Activated CD4-positive, CD25-positive, alpha-beta regulatory T cell treated with anti-CD3 and anti-CD28 coated beads, Interleukin-2, amount 50 U/mL, for 24 hours (primary cell): ENCODE data around the gene RGS2.
A peak's percentile ranks its signal among the peaks of the same experiment; 100 is the strongest.

Experiments used
- ATAC-seq, 2 donors: fragments of 150-1000 bp; cut with Tn5 transposase; one replicate each; pipeline ENCODE4 v1.10.0; 2021; ENCODE audit warnings: mild to moderate bottlenecking in 1 of 2, moderate library complexity in 1 of 2

RGS2 gene

GRCh38 chr1:192795916-192796618 is 12.8 kb upstream of the RGS2 start:
- ATAC-seq = no peak

DNA sequence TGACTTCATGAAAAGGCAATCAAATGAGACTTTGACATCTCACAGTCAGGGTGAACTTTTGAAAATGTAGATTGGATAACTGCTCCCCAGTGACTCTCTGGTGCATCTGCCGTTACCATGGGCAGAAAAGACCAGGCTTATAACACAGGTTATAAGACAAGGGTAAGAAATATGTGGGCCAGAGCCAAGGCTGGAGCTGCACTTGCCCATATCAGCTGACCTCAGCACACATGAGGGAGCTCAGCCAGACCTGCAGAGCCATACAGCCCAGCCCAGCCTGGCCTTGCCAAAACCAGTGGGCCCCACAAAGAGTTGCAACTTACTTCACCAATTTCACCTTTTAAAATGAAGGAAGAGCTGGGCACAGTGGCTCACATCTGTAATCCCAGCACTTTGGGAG is 11.7 kb upstream of the RGS2 start:
- no peak for ATAC-seq

DNA sequence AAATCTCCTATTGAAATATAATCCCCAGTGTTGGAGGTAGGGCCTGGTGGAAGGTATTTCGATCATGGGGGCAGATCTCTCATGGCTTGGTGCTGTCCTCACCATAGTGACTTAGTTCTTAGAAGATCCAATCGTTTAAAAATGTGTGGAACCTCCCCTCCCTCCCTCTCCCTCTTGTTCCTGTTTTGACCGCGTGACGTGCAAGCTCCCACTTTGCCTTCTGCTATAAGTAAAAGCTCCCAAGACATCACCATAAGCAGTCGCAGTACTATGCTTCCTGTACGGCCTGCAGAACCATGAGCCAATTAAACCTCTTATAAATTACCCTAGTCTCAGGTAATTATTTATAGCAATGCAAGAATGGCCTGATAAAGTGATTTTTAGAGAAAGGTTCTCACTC is 10.9 kb upstream of the RGS2 start:
- ATAC-seq = no peak

DNA sequence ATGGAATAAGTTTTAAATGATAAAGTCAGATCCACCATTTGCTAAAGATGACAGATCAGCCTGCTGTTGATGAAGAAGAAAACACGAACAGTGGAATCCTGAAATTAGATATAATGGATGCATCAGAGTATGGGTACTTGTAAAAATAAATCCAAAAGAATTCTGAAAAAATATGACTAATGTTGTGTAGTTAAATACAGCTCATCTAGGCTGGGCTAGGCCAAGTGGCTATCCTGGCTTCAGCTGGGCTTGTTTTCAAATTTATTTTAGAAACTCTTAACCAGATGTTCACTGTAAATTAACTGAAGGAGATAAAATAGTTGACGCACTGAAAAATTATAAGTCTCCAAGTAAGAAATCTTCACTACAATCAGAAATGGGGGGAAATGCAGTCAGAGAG is 7.4 kb upstream of the RGS2 start:
- no peak for ATAC-seq

DNA sequence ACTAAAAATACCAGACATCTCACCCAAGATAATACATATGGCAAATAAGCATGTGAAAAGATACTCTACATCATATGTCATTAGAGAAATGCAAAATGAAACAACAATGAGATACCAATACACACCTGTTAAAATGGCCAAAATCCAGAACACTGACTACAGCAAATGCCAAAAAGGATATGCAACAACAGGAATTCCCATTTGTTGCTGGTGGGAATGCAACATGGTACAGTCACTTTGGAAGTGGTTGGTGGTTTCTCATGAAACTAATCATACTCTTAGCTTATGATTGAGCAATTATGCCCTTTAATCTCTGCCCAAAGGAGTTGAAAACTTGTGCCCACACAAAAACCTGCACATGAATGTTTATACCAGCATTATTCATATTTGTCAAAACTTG is 6.4 kb upstream of the RGS2 start:
- ATAC-seq = no peak

GRCh38 chr1:192803501-192803900 is 5.3 kb upstream of the RGS2 start:
- no peak for ATAC-seq

- ATAC-seq = peak in 1 of 2 donors; percentile 21
Measured at GRCh38 chr1:192805832-192806323, 3.0 kb upstream of the RGS2 start.

- ATAC-seq = peak; percentile 52 to 59
Measured at GRCh38 chr1:192807211-192808162, 1.4 kb upstream of the RGS2 start.

DNA sequence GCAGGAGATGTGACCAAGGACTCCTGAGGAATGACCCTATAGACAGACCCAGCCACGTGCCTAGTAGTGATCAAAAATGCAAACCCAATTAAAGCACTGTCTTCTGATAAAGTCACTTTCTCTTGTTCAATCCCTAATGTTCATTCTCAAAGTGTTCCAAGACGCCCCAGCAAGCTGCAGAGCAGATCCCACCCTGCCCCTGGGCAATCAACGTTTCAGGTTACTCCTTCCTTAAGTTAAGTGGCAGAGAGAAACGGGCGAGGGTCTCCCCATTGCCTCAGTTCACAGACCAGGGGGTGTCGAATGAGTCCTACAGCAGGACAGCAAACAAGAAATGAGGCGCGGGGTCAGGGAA is 699 bp upstream of the RGS2 start:
- no peak for ATAC-seq

DNA sequence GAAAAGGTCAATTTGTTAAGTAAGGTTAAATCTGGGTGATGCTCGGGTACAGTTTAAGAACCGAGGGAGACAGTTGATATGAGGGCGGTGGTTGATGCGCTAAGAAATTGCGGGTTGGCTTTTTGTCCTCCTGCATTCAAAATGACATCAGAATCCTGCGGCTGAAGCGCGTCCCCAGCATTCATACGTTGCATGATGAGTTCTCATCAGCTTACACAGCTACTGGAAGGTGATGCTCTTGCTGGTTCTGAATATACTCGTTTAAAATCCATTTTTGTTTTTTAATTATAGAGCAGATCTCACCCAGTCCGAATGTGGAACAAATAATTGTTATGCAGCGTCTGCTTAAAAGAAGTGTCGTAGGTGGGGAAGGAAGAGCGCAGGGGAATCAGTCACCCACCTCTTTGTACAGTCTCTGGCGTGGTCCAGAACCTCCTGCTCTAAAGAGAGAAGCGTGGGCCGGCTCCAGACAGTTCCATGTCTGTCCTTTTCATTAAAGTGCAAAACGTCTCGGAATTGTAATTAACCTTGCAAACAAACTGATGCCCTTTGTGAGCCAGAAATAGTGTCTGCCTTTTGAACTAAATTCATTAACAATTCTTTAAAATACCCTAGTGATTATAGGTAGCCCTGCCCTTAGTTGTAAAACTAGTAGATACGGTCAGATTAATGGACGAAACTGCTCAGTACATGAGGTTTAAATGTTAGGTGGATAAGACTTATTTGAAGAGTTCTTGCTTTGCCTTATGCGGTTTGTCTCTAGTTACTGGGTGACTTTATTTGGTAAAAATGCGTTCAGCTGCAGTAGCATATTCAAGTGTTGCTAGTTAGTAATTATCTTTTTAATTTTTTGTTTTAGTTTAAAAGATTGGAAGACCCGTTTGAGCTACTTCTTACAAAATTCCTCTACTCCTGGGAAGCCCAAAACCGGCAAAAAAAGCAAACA is 741 bp downstream of the RGS2 start:
- ATAC-seq = peak; percentile 33 to 37

DNA sequence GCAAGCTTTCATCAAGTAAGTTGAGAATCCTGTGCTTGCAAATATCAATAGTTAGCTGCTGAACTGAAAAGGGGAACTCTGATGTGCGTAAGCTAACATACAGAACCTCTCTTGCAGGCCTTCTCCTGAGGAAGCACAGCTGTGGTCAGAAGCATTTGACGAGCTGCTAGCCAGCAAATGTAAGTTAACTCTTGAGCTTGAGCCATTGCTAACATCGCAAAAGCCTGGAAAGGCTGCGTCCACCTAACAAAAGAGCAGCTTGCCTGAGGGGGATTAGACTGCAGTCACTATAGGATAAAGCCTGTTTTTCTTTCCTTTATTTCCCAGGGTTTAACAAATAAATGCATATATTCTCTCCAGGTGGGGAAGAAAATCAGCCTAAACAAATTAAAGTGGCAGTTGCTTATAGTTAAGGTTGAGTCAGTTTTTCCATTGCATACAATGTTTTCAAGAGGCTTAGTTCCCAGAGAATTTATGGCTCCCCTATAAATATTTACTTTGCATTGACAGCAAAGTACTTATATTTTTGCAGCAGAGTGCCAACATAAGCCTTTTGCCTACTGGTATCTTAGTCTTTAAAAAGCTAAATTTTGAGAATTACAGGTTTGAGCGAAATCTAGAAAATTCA is 1.5 kb downstream of the RGS2 start:
- ATAC-seq = no peak

GRCh38 chr1:192811006-192811405 is 2.2 kb downstream of the RGS2 start:
- no peak for ATAC-seq

DNA sequence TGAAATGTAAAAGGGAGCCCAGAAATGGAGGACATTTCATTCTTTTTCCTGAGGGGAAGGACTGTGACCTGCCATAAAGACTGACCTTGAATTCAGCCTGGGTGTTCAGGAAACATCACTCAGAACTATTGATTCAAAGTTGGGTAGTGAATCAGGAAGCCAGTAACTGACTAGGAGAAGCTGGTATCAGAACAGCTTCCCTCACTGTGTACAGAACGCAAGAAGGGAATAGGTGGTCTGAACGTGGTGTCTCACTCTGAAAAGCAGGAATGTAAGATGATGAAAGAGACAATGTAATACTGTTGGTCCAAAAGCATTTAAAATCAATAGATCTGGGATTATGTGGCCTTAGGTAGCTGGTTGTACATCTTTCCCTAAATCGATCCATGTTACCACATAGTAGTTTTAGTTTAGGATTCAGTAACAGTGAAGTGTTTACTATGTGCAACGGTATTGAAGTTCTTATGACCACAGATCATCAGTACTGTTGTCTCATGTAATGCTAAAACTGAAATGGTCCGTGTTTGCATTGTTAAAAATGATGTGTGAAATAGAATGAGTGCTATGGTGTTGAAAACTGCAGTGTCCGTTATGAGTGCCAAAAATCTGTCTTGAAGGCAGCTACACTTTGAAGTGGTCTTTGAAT is 2.9 kb downstream of the RGS2 start:
- ATAC-seq = no peak

DNA sequence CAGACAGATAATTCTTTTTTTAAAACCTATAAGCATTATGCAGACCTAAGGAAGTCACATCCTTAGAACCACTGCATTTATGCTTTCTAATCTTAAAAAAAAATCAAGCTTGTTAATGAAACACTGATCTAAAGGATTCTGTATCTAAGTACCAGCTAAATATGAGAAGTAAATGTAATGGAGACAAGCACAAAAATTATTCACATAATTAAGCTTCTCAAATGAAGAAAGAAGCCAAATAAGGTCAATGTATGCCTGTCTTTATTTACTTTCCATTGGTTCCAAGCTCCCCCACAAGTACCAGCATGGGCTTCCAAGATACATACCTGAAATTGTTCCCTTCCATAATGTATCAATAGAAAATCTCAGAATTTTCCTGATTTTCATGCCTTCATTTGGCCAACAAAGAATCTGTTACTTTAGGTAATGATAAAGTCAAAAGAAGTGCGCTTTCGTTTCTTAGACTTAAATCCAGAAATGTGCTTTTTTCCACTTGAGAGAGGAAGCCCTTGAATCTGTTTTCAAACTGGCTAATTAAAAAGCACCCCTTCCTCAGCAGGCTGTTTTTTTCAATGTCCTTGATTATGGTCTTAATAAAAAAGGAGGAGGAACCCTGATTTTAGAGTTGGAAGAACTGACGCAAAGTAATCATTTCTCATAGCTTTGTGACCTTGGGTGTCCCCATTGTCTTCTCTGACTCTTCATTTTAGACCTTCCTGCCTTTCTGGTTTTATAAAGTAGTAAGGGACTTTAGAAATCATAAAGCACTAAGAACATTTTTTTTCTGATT is 3.8 kb downstream of the RGS2 start:
- no peak for ATAC-seq

- no peak for ATAC-seq
Measured at GRCh38 chr1:192814805-192815204, 6.0 kb downstream of the RGS2 start.

GRCh38 chr1:192817246-192817645 is 8.4 kb downstream of the RGS2 start:
- ATAC-seq = no peak

DNA sequence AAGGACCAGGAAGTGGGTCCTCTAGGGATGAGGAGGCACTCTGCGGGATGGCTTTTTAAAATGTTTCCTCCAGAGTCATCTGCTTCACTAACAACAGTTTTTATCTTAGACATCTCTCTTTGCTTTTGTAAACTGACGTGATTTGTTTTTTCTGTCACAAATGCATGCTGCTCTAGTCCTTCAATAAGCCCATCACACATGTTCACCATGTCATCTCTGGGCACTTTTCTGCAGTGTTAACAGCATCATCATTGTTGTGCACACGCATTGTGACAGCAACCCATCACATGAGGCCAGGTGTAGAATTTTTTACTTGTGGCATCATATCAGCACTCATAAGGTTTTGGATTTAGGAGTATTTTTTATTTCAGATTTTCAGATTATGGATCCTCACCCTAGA is 12.5 kb downstream of the RGS2 start:
- no peak for ATAC-seq

DNA sequence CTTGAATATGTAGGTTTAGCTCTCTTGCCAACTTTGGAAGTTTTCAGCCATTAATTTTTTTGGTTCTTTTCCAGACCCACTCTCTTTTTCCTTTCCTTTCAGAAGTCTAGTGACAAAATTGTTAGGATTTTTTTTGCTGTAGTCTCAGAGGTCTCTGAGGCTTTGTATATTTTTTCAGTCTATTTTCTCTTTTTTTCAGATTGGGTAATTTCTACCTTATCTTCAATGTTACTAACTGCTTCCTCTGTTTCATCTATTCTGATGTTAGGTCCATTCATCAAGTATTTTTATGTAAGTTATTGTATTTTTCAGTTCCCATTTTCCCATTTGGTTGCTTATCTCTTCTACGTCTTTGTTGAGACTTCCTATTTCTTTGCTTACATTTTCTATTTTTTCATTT is 15.7 kb downstream of the RGS2 start:
- ATAC-seq = no peak

DNA sequence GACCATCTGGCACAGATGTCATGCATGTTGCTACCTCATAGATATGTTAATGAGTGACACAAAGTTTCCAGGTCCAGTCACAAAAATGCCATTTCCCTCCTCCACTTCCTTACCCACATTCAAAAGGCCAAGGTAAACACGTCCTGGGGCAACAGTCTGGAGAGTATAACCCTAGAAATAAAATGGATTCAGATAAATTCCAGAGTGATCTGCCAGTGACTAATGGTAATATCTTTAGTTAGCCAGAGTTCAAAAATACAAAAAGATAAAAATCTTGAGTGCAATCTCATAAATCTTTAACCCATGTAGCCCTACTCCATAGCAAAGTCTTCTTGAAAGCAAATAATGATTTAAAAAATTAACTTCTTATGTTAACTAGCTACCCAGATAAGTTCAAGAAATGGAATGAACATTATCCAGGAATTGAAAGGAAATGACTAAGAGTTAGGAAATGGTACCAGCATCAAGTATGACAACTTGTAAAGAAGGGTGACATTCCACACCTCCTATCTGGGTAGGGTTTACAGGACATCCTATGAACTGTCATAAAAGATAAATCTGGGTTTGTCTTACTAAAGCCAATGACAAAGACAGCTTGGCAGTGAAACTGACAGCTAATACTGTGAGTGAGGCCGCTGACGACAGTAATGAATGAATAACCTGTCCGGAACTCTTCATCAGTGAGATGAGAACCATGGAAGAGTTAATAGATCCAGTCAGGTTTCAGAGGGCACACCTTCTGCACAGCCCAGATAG is 18.1 kb downstream of the RGS2 start:
- no peak for ATAC-seq

DNA sequence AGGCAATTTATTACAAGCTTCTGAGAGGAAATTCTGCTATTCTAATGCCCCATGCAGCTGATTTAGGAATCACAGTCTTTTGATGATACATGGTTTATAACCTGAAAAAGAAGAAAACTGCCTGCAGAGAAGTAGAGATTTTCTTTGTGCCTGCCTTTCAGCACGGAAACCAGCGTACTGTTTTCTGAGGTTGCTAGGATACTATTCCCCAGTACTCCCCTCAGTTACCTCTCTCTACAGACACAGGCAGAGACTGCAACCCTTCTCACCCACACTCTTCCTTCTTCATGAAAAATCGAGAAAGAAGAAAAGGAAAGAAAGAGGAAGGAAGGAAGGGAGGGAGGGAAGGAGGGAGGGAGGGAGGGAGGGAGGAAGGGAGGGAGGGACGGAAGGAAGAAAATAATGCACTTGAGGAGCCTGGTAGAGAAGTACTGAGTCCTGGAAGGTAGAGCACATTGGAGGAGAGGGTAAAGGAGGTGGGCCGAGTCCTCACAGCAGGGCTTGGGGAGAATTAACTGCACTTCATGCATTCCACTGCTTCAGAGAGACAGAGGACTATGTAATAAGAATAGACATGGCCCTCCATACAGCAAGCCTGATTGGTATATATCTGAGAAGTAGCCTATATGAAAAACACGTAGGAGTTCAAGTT is 21.9 kb downstream of the RGS2 start:
- ATAC-seq = no peak
